Measurements from ENCODE around the gene MCOLN2.
"Not testable (repeated sequence)": the region's sequence is repeated elsewhere in the genome, so short reads cannot be mapped to it uniquely, and the experiment has no call there.

MCOLN2 gene

DNA sequence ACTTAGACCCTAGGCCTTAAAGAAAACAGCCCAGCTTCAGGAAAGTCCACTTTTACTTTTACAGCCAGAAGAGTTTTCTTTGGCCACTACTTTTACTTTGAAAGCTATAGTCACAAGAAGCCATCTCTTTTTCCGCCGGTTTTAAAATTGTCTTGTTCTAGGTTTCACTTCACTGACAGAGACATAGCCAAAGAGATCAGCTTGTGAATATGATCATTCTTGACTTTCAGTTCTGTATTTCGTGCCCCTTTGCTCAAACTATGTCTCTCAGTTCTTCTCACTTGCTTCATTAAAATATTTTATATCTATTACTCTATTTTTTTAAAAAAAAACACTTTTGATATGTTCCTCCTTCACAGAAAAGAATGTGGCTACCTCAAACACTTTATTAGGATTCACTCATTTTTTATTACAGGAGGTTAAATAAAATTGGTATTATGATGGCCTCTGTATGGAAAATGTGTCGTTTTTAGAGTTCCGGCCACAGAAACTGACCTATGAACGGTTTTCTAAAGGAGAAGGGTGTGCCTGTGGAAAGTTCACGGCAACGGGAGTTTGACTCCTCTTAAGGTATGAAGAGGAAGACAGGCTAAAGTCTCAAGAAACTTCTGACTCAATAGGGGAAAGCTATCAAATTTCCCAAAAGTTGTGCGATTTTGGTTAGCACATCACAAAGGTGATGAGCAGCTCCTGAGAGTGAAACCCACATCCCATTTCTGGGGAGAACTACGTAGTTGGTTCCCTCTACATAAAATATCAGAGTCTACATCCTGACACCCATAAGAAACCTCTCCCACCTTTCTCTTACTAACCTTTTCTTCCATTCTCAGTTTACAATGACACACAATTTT is 1.2 kb downstream of the MCOLN2 start:
- Histone ChIP-seq H3K27me3 (peaks cover 0 to 14% of the 10 kb centered on the region in 2 donors), H3K4me3 (no peak overlapping the region), H3K27ac (no peak overlapping the region), H3K9me3 (no peaks in the 10 kb centered on the region), H3K4me1 (peaks cover 3 to 22% (median 17%) of the 10 kb centered on the region in 4 donors), H3K36me3 (no peaks in the 10 kb centered on the region)
- intact Hi-C loops (cut with DNase I; ENCODE audit: low total_unique reads), result no loop called here
- TF ChIP-seq CTCF (IDR thresholded peaks at IDR 0.05), result no peak
- DNase-seq, result no peak

DNA sequence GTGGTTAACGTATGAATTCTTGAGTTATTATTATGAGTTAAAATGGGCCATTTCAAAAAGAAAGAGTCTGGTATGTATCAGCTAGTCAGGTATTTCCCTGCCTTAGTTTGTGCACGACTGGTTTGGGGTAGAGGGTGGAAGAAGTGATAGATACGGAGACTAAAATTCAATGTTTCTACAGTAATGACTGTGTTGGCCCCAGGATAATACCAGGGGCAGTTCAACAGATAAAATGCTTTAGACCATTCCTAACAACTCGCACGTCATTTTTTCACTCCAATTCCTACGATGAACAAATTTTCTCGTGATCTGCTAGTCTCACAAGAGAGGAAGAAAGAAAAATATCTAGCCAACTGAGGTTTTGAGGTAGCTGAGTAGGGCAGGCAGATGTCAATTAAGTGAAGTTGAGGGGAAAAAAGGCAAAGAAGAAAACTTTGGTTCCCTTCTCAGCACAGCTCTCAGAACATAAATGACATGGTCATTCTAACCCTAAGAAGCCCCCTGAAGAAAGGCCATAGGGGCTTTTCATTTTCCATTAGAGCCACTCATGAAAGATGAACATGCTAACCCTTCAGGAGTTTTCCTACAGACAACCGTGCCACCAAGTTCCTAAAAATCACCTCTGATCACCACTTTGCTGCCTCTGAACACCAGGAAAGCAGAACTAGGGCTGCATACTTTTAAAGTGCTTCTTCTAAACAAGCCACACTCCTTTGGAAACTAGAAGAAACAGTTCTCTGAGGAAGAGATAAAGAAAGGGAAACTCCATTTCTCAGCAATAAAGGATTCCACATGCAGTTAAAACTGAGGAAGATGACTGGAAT is 5.6 kb downstream of the MCOLN2 start:
- H3K27ac ChIP-seq, result no peak overlapping the region
- peaks cover 0 to 1% (median under 1%) of the 10 kb centered on the region in 4 donors for H3K4me1 ChIP-seq
- DNase-seq, result no peak
- H3K4me3 ChIP-seq, result no peak overlapping the region
- intact Hi-C loops (cut with DNase I; ENCODE audit: low total_unique reads), result no loop called here
- TF ChIP-seq CTCF (IDR thresholded peaks at IDR 0.05), result no peak
- no peaks in the 10 kb centered on the region for H3K27me3 ChIP-seq
- H3K36me3 ChIP-seq, result no peaks in the 10 kb centered on the region
- H3K9me3 ChIP-seq, result no peaks in the 10 kb centered on the region

DNA sequence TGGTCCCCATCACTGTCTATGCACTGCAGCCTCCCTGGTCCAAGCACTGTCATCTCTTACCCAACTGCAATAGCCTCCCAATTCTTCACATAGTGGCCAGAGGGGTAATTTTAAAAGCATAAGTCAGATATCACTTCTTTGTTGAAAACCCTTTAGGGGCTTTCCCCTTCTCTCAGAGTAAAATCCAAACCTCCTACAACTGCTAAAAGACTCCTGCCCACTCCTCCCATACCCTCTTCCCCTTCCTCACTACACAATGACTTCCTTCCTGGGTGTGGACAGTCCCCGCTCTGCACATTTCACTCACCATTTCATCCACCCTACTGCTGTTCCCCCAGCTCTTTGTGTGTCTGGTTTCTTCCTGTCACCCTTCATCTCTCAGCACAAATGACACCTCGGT is 8.3 kb downstream of the MCOLN2 start:
- H3K27ac ChIP-seq, result no peak overlapping the region
- DNase-seq, result no peak
- no peaks in the 10 kb centered on the region for H3K4me1 ChIP-seq
- TF ChIP-seq CTCF (IDR thresholded peaks at IDR 0.05), result no peak
- no peak overlapping the region for H3K4me3 ChIP-seq
- no peaks in the 10 kb centered on the region for H3K36me3 ChIP-seq
- no peaks in the 10 kb centered on the region for H3K27me3 ChIP-seq
- no peaks in the 10 kb centered on the region for H3K9me3 ChIP-seq
- intact Hi-C loops (cut with DNase I; ENCODE audit: low total_unique reads), result no loop called here

- intact Hi-C loops (cut with DNase I; ENCODE audit: low total_unique reads); DNase-seq; H3K36me3 ChIP-seq; H3K4me1 ChIP-seq; H3K27ac ChIP-seq; H3K9me3 ChIP-seq; H3K4me3 ChIP-seq; H3K27me3 ChIP-seq: not testable (repeated sequence)
Observed at GRCh38 chr1:84986561-84986960, 10.4 kb downstream of the MCOLN2 start.

GRCh38 chr1:84985365-84985764 is 11.5 kb downstream of the MCOLN2 start:
- no peak for TF ChIP-seq CTCF (IDR thresholded peaks at IDR 0.05)
- Histone ChIP-seq H3K36me3 (no peaks in the 10 kb centered on the region), H3K27me3 (no peaks in the 10 kb centered on the region), H3K27ac (no peak overlapping the region), H3K4me3 (no peak overlapping the region), H3K9me3 (no peaks in the 10 kb centered on the region), H3K4me1 (no peaks in the 10 kb centered on the region)
- intact Hi-C loops (cut with DNase I; ENCODE audit: low total_unique reads), result no loop called here
- no peak for DNase-seq

DNA sequence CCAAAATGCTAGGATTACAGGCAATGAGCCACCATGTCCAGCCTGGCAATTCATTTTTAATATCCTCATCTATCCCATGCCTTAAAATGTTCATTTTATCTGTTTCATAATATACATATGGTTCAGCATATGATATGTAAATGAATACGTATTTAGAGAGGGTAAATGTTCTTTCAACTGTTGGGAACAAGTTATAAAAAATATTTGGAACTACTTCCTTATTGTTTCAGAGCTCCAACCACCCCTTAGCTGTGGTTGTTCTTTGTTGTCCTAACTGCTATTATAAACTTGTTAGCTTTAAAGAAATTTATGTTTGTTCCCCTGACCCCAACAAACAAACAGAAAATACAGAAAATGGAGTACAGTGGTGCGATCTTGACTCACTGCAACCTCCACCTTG is 14.5 kb downstream of the MCOLN2 start:
- Histone ChIP-seq H3K4me3 (no peak overlapping the region), H3K36me3 (no peaks in the 10 kb centered on the region), H3K27me3 (no peaks in the 10 kb centered on the region), H3K4me1 (no peaks in the 10 kb centered on the region), H3K9me3 (peaks cover 0 to 4% (median 0%) of the 10 kb centered on the region in 3 donors), H3K27ac (no peak overlapping the region)
- intact Hi-C loops (cut with DNase I; ENCODE audit: low total_unique reads), result no loop called here
- DNase-seq, result no peak
- TF ChIP-seq CTCF (IDR thresholded peaks at IDR 0.05), result no peak

Data from tibial artery (tissue), 4 donors.